Adrenal gland (tissue), 5 donors: Measurements from ENCODE around the gene DYNLT2.
"Not testable (repeated sequence)": the region's sequence is repeated elsewhere in the genome, so short reads cannot be mapped to it uniquely, and the experiment has no call there.

Experiments
- CTCF ChIP-seq, 6 experiments: fragments of 450-650 bp in 4 of 6; fragments of 200-600 bp in 2 of 6; sonication (generic) in 1 of 6; IDR thresholded peaks; 1 replicate in 5 of 6; 2 replicates in 1 of 6; pipeline versions ENCODE4 v1.5.1 to v1.8.0; 2016 to 2021; ENCODE audit warnings: antibody characterized with exemption in 6 of 6, mild to moderate bottlenecking in 2 of 6, moderate library complexity in 1 of 6
- POLR2A ChIP-seq, 2 donors: fragments of 450-650 bp; IDR thresholded peaks; one replicate each; pipeline ENCODE4 v1.6.1; 2017; ENCODE audit warnings: antibody characterized with exemption in 2 of 2, mild to moderate bottlenecking in 2 of 2, moderate library complexity in 1 of 2
- donor health status: DM: no; HTN: no; CAD: no.

DNA sequence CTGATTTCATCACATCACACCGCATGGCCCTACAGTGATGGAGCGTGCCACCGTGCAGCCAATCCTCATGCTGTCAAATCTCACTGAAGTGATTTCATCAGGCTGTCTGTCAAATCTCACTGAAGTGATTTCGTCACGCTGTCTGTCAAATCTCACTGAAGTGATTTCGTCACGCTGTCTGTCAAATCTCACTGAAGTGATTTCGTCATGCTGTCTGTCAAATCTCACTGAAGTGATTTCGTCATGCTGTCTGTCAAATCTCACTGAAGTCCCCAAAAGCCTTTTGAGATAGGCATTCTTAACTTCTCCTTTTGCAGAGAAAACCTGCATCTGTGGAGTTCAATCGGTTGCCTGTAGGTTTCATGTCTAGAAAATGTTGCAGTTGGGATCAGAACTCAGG, 14.4 kb upstream of the DYNLT2 start:
- TF ChIP-seq POLR2A, CTCF (IDR thresholded peaks at IDR 0.05): not testable (repeated sequence)
